Measurements from ENCODE around the gene NEU4.
"Not testable (repeated sequence)": the region's sequence is repeated elsewhere in the genome, so short reads cannot be mapped to it uniquely, and the experiment has no call there.

Gene NEU4

GRCh38 chr2:241808721-241809382 is at the start of gene NEU4:
NEU4 (plus strand) TSS chr2:241809193; CDS start chr2:241814485, 5,292 bp downstream.
- peak in 2 of 56 donors; percentile 5 to 30 for DNase-seq

GRCh38 chr2:241759893-241760292 is 49.1 kb upstream of the NEU4 start:
- DNase-seq = not testable (repeated sequence)

- DNase-seq = no peak
Observed at GRCh38 chr2:241760301-241760771, 48.7 kb upstream of the NEU4 start.

- DNase-seq = no peak
Observed at GRCh38 chr2:241762321-241762932, 46.6 kb upstream of the NEU4 start.

GRCh38 chr2:241762933-241763369 is 46.0 kb upstream of the NEU4 start:
- DNase-seq = no peak

GRCh38 chr2:241763551-241764274 is 45.3 kb upstream of the NEU4 start:
- no peak for DNase-seq

GRCh38 chr2:241764275-241765241 is 44.4 kb upstream of the NEU4 start:
- DNase-seq = no peak

- no peak for DNase-seq
Observed at GRCh38 chr2:241767464-241768250, 41.3 kb upstream of the NEU4 start.

GRCh38 chr2:241768251-241768711 is 40.7 kb upstream of the NEU4 start:
- no peak for DNase-seq

- DNase-seq = no peak
Observed at GRCh38 chr2:241768850-241769249, 40.1 kb upstream of the NEU4 start.

- no peak for DNase-seq
Observed at GRCh38 chr2:241769819-241770184, 39.2 kb upstream of the NEU4 start.

- no peak for DNase-seq
Observed at GRCh38 chr2:241770185-241770935, 38.6 kb upstream of the NEU4 start.

- DNase-seq = no peak
Observed at GRCh38 chr2:241770936-241771285, 38.1 kb upstream of the NEU4 start.

- peak in 4 of 56 donors; percentile 8 to 23 (median 16) for DNase-seq
Observed at GRCh38 chr2:241771286-241772062, 37.5 kb upstream of the NEU4 start.

- no peak for DNase-seq
Observed at GRCh38 chr2:241772063-241772499, 36.9 kb upstream of the NEU4 start.

GRCh38 chr2:241773511-241774418 is 35.2 kb upstream of the NEU4 start:
- DNase-seq = no peak

- no peak for DNase-seq
Observed at GRCh38 chr2:241774419-241775222, 34.4 kb upstream of the NEU4 start.
